OCI-LY7 (cell line): ENCODE measurements around the gene BZW2.

Source experiments
- EZH2phosphoT487 ChIP-seq: fragments of 200-600 bp; sonication (generic); IDR thresholded peaks from 2 replicates; pipeline ENCODE4 v1.6.1; 2018; ENCODE audit warnings: low read depth, borderline replicate concordance, mild to moderate bottlenecking, mixed run types, antibody characterized with exemption, low read length, moderate library complexity, mixed read lengths
- TF ChIP-seq, protein P1 (sequence below): fragments of 200-600 bp; sonication (generic); conservative IDR thresholded peaks from 2 replicates; pipeline ENCODE4 v1.5.1; 2014; ENCODE audit warnings: mild to moderate bottlenecking, antibody characterized with exemption, low read length, moderate library complexity, mixed read lengths

DNA sequence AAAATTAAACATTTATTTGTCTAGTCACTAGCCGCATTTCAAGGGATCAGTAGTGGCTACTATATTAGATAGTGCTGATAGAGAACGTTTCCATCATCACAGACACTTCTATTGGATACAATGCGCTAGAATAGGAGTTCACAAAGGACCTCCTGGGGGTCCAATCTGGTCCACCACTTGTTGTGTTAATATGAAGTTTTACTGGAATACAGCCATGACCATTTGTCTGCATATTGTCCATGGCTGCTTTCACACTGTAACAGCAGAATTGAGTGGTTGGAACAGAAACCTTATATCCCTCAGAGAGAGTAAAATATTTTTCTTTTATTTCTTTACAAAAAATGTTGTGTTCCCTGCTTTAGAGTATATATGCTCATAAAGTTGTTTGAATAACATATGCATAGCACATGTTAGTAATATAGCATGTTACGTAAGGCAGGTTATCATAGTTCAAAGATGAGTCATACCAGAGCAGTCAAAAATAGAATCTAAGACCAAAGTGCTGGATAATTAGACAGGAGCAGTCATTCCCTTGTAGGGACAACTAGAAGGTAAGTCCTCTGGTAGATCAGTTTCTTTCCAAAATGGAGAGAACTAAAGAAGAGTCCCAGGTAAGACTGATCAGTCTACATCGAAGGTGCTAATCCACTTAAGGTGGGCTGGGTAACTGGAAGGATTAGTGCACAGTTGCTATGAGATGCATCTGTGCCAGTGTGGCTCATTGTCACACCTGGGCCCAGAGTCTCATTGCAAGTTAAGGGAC lies 14.9 kb downstream of the BZW2 start:
- TF ChIP-seq, protein P1, sequence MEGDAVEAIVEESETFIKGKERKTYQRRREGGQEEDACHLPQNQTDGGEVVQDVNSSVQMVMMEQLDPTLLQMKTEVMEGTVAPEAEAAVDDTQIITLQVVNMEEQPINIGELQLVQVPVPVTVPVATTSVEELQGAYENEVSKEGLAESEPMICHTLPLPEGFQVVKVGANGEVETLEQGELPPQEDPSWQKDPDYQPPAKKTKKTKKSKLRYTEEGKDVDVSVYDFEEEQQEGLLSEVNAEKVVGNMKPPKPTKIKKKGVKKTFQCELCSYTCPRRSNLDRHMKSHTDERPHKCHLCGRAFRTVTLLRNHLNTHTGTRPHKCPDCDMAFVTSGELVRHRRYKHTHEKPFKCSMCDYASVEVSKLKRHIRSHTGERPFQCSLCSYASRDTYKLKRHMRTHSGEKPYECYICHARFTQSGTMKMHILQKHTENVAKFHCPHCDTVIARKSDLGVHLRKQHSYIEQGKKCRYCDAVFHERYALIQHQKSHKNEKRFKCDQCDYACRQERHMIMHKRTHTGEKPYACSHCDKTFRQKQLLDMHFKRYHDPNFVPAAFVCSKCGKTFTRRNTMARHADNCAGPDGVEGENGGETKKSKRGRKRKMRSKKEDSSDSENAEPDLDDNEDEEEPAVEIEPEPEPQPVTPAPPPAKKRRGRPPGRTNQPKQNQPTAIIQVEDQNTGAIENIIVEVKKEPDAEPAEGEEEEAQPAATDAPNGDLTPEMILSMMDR, result no peak
- no peak for TF ChIP-seq EZH2phosphoT487
